GM13976 (cell line): ENCODE data around the gene AKAP9.

Experiments
- DNase-seq: peaks from one replicate; pipeline ENCODE4 v3.0.0; 2012; ENCODE audit warnings: low spot score
- in situ Hi-C: fragments of 300-500 bp; cut with MboI; formaldehyde crosslinking; loops from one replicate; pipeline ENCODE4 v1.12.0; 2022; ENCODE audit warnings: low sequenced_read_pairs, mixed read lengths, inconsistent platforms; ENCODE audit not compliant: unreplicated experiment
- TF ChIP-seq, protein P1 (sequence below): IDR thresholded peaks from 2 replicates; pipeline ENCODE4 v1.5.1; 2012; ENCODE audit warnings: borderline replicate concordance, mild to moderate bottlenecking; ENCODE audit not compliant: insufficient read depth; ENCODE audit errors: extremely low read depth, missing control alignments, control extremely low read depth

The AKAP9 gene

GRCh38 chr7:92043098-92043497 is 102.4 kb downstream of the AKAP9 start:
- in situ Hi-C loops, result no loop called here
- TF ChIP-seq, protein P1, sequence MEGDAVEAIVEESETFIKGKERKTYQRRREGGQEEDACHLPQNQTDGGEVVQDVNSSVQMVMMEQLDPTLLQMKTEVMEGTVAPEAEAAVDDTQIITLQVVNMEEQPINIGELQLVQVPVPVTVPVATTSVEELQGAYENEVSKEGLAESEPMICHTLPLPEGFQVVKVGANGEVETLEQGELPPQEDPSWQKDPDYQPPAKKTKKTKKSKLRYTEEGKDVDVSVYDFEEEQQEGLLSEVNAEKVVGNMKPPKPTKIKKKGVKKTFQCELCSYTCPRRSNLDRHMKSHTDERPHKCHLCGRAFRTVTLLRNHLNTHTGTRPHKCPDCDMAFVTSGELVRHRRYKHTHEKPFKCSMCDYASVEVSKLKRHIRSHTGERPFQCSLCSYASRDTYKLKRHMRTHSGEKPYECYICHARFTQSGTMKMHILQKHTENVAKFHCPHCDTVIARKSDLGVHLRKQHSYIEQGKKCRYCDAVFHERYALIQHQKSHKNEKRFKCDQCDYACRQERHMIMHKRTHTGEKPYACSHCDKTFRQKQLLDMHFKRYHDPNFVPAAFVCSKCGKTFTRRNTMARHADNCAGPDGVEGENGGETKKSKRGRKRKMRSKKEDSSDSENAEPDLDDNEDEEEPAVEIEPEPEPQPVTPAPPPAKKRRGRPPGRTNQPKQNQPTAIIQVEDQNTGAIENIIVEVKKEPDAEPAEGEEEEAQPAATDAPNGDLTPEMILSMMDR, result no peak
- no peak for DNase-seq

DNA sequence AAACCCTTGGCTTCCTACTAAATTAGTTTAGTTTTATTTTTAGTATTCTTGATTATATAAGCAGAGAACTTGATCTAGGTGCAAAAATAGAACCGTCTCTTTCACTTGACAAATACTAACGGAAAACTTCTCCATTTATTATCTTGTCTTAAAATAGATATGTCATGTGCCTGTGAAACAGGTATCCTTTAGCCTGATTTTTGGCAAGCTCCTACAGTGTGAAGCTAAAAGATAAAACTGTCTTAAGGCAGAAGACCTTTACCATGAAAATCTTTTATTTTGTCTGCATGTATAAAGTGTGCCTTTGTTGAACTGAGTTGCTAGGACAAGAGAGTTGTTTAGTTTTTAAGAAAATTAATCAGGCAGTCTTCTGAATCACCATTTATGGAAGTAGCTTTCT is 103.0 kb downstream of the AKAP9 start:
- no peak for DNase-seq

GRCh38 chr7:92044148-92044547 is 103.5 kb downstream of the AKAP9 start:
- TF ChIP-seq, protein P1, result no peak
- DNase-seq, result no peak
- in situ Hi-C loops, result no loop called here

More for the DNA sequence above, 103.0 kb downstream of the AKAP9 start:
- TF ChIP-seq, protein P1, result no peak
- in situ Hi-C loops, result no loop called here

DNA sequence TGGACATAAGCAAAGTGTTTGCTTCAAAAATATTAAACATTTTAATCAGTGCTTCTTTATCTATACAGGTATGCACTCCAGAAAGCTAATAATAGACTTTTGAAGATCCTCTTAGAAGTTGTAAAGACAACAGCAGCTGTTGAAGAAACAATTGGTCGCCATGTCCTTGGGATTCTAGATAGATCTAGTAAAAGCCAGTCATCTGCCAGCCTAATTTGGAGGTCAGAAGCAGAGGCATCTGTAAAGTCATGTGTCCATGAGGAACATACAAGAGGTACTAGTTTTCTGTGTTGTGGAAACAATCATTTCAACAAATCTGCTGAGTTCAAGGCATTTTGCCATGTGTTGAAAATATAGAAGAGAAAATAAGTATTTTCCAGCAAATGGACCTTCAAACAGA is 104.3 kb downstream of the AKAP9 start:
- in situ Hi-C loops, result no loop called here
- no peak for DNase-seq
- TF ChIP-seq, protein P1, result no peak

DNA sequence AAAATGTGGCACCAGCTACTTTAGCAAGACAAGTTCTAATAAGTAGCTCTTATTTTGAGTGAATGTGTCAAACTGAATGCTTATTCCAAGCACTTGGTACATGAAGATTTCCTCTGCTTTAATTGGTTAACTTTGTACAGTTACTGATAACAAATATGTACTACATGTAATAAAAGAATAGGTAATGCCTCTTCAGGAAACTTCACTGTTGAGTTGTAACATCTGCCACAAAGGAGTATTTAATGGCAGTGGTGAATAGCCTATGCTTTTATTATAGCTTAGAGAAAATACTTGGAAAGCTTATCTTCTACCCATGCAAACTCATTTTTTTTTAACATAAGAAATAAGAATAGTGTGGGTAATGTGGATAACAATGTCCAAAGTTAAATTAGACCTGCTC is 111.0 kb downstream of the AKAP9 start:
- DNase-seq, result no peak
- TF ChIP-seq, protein P1, result no peak
- in situ Hi-C loops, result no loop called here

- no peak for DNase-seq
- in situ Hi-C loops, result no loop called here
- TF ChIP-seq, protein P1, result no peak
Observed at GRCh38 chr7:92052159-92052558, 111.5 kb downstream of the AKAP9 start.

GRCh38 chr7:92052684-92053083 is 112.0 kb downstream of the AKAP9 start:
- no peak for DNase-seq
- in situ Hi-C loops, result no loop called here
- TF ChIP-seq, protein P1, result no peak
